Hepatocyte (in vitro differentiated cells): ENCODE results near the gene CSTPP1.

Experiments
- EZH2phosphoT487 ChIP-seq: fragments of 200-600 bp; sonication (generic); IDR thresholded peaks from one replicate; pipeline ENCODE4 v1.6.1; 2018; ENCODE audit warnings: antibody characterized with exemption, mild to moderate bottlenecking, low read depth, moderate library complexity; ENCODE audit not compliant: unreplicated experiment, severe bottlenecking
- TF ChIP-seq, protein P1 (sequence below): fragments of 200-600 bp; sonication (generic); IDR thresholded peaks from 2 replicates; pipeline ENCODE4 v1.5.1; 2016; ENCODE audit warnings: antibody characterized with exemption, mild to moderate bottlenecking; ENCODE audit not compliant: poor library complexity

DNA sequence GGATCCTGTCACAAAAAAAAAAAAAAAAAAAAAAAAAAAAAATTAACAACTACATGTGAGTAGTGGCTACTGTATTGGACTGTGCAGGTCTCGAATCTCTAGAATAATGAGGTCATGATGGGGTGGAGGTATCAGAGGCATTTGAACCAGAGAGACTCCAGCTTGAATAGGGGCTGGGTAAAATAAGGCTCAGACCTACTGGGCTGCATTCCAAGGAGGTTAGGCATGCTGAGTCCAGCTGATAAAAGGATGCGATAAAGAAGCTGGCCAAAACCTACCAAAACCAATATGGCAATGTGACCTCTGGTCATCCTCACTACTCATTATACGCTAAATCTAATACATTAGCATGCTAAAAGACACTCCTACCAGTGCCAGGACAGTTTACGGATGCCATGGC lies 255.6 kb downstream of the CSTPP1 start:
- TF ChIP-seq, protein P1, sequence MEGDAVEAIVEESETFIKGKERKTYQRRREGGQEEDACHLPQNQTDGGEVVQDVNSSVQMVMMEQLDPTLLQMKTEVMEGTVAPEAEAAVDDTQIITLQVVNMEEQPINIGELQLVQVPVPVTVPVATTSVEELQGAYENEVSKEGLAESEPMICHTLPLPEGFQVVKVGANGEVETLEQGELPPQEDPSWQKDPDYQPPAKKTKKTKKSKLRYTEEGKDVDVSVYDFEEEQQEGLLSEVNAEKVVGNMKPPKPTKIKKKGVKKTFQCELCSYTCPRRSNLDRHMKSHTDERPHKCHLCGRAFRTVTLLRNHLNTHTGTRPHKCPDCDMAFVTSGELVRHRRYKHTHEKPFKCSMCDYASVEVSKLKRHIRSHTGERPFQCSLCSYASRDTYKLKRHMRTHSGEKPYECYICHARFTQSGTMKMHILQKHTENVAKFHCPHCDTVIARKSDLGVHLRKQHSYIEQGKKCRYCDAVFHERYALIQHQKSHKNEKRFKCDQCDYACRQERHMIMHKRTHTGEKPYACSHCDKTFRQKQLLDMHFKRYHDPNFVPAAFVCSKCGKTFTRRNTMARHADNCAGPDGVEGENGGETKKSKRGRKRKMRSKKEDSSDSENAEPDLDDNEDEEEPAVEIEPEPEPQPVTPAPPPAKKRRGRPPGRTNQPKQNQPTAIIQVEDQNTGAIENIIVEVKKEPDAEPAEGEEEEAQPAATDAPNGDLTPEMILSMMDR: no peak
- TF ChIP-seq EZH2phosphoT487: no peak
